Peyer's patch (tissue), 4 donors: Measurements from ENCODE around the gene DBNL. TPM values are rescaled to one million over a fixed set of nuclear protein-coding genes. Genes with fewer than 3 reads are reported as not detected.

ENCODE experiments used
- DNase-seq, 3 donors: peaks; one replicate each; pipeline ENCODE4 v3.0.0-alpha.2; 2017 to 2019
- H3K27ac ChIP-seq, 4 donors: fragments of 200-600 bp; sonication (generic); one replicate each; pipeline ENCODE4 v1.5.1; 2016 to 2019
- H3K27me3 ChIP-seq, 2 donors: fragments of 200-600 bp; sonication (generic); one replicate each; pipeline ENCODE4 v1.5.1; 2019
- H3K36me3 ChIP-seq, 3 donors: fragments of 200-600 bp; sonication (generic); one replicate each; pipeline ENCODE4 v1.5.1; 2016 to 2019
- H3K4me1 ChIP-seq, 4 donors: fragments of 200-600 bp; sonication (generic); one replicate each; pipeline ENCODE4 v1.5.1; 2016 to 2019
- H3K4me3 ChIP-seq, 4 donors: fragments of 200-600 bp; sonication (generic); 1 replicate in 3 of 4; 2 replicates in 1 of 4; pipeline ENCODE4 v1.5.1; 2016 to 2019; ENCODE audit warnings: mild to moderate bottlenecking in 1 of 4
- H3K9me3 ChIP-seq, 4 donors: fragments of 200-600 bp; sonication (generic); one replicate each; pipeline ENCODE4 v1.5.1; 2016 to 2019; ENCODE audit warnings: mild to moderate bottlenecking in 1 of 4
- CTCF ChIP-seq, 6 experiments: fragments of 450-650 bp in 4 of 6; fragments of 200-600 bp in 2 of 6; sonication (generic) in 1 of 6; IDR thresholded peaks; one replicate each; pipeline ENCODE4 v1.5.1; 2017 to 2019; ENCODE audit warnings: antibody characterized with exemption in 6 of 6, mild to moderate bottlenecking in 3 of 6, moderate library complexity in 1 of 6
- POLR2A ChIP-seq, 2 donors: fragments of 450-650 bp; IDR thresholded peaks; one replicate each; pipeline ENCODE4 v1.5.1; 2017; ENCODE audit warnings: antibody characterized with exemption in 2 of 2, mild to moderate bottlenecking in 2 of 2, moderate library complexity in 2 of 2
- total RNA-seq, 4 donors: library from RNA; depleted of rRNA; stranded (reverse); fragments of >200 nt; gene quantifications; one replicate each; pipeline ENCODE4 v1.1.0, GENCODE V29; 2016

DBNL gene
- total RNA-seq, 4 donors from 2014 or later: 100 to 303 (median 111) TPM

GRCh38 chr7:44066111-44066460, 21.6 kb downstream of the DBNL start:
- H3K27me3 ChIP-seq: no peaks in the 10 kb centered on the region
- no peak overlapping the region for H3K4me3 ChIP-seq
- no peak overlapping the region for H3K27ac ChIP-seq
- peaks cover 0 to 13% (median 0%) of the 10 kb centered on the region in 3 donors for H3K36me3 ChIP-seq
- H3K9me3 ChIP-seq: no peaks in the 10 kb centered on the region
- TF ChIP-seq CTCF (IDR thresholded peaks at IDR 0.05): no peak
- TF ChIP-seq POLR2A (IDR thresholded peaks at IDR 0.05): no peak
- peak in 1 of 3 donors; percentile 46 for DNase-seq
- H3K4me1 ChIP-seq: peaks cover 0 to 25% (median 18%) of the 10 kb centered on the region in 4 donors

DNA sequence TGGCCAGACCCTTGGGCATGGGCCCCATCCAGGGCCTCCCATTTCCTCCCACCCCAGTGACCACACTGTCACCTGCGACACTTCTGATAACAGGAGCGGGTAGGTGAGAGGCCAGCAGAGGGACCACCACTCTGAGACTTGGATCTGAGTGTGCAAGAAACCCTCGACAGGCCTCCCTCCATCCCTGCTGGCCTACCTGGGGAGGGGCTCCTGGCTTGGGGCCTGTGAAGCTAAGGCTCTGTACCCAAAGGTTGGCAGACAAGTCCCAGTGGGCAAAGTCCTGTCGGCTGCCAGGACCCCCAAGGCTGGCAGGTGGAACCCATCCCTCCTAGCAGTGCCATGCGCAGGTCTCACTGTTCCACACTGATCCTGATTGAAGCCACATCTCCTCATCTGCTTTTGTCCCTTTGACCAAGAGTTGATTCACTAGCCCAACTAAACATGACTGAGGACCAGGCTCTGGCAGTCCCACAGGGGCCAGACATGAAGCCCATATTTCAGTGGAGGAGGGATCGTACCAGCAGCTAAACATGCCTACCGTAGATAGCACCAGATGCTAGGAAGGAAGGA, 22.1 kb downstream of the DBNL start:
- peaks cover 0 to 8% (median 0%) of the 10 kb centered on the region in 3 donors for H3K36me3 ChIP-seq
- DNase-seq: peak in 2 of 3 donors; percentile 47 to 50
- no peaks in the 10 kb centered on the region for H3K9me3 ChIP-seq
- H3K27ac ChIP-seq: no peak overlapping the region
- no peak for TF ChIP-seq CTCF (IDR thresholded peaks at IDR 0.05)
- TF ChIP-seq POLR2A (IDR thresholded peaks at IDR 0.05): no peak
- no peak overlapping the region for H3K4me3 ChIP-seq
- no peaks in the 10 kb centered on the region for H3K27me3 ChIP-seq
- H3K4me1 ChIP-seq: peaks cover 0 to 27% (median 18%) of the 10 kb centered on the region in 4 donors

GRCh38 chr7:44067064-44067951, 22.8 kb downstream of the DBNL start:
- TF ChIP-seq POLR2A (IDR thresholded peaks at IDR 0.05) (peak in 1 of 2 donors; percentile 9), CTCF (IDR thresholded peaks at IDR 0.05) (no peak)
- Histone ChIP-seq H3K4me1 (peaks cover 0 to 35% (median 18%) of the 10 kb centered on the region in 4 donors), H3K4me3 (no peak overlapping the region), H3K36me3 (peaks cover 0 to under 1% (median 0%) of the 10 kb centered on the region in 3 donors), H3K9me3 (no peaks in the 10 kb centered on the region), H3K27me3 (no peaks in the 10 kb centered on the region), H3K27ac (no peak overlapping the region)
- DNase-seq: peak in 2 of 3 donors; percentile 47 to 48

DNA sequence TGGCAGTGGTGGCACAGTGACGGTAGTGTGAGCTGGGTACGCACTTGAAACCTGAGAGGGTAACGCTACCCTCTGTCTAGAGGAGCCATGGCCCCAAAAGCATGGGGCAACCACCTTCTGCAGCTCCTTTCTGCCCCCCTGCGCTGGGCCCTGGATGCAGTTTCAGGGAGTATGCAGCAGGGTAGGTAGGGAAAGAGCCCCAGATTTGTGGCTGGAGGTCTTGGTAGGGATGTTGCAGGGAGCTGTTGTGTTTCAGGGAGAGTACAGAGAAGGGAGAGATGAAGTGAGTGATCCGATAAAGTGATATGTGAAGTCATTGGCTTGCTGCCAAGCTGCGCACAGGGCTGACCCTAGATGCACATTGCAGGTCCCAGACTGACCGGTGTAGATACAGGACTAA, 23.6 kb downstream of the DBNL start:
- DNase-seq: peak in 1 of 3 donors; percentile 45
- Histone ChIP-seq H3K27me3 (no peaks in the 10 kb centered on the region), H3K36me3 (peaks cover 0 to 6% (median 0%) of the 10 kb centered on the region in 3 donors), H3K9me3 (no peaks in the 10 kb centered on the region), H3K4me1 (peaks cover 3 to 42% (median 19%) of the 10 kb centered on the region in 4 donors), H3K27ac (no peak overlapping the region), H3K4me3 (no peak overlapping the region)
- TF ChIP-seq CTCF (IDR thresholded peaks at IDR 0.05) (no peak), POLR2A (IDR thresholded peaks at IDR 0.05) (no peak)

DNA sequence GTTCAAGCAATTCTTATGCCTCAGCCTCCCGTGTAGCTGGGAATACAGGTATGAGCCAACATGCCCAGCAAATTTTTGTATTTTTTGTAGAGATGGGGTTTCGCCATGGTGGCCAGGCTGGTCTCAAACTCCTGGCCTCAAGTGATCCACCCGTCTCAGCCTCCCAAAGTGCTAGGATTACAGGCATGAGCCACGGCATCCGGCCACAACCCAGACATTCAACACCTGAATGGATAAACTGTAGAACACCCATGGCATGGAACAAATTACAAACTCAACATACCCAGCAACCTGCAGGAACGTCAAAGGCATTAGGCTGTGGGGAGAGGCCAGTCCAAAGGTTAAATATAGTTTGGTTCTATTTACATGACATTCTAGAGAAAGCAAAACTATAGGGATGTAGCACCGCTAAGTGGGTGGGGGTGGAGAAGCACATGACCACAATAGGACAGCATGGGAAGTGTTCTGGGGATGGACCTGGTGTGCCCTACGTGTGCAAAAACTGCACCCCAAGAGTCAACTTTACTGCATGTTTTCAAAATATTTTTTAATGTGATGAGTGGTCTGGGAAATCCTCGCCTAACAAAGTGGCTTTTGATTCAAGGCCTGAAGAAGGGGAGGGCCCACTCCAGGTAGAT, 27.3 kb downstream of the DBNL start:
- H3K27me3 ChIP-seq: no peaks in the 10 kb centered on the region
- no peak overlapping the region for H3K4me3 ChIP-seq
- TF ChIP-seq POLR2A (IDR thresholded peaks at IDR 0.05): no peak
- H3K4me1 ChIP-seq: peaks cover 7 to 34% (median 11%) of the 10 kb centered on the region in 4 donors
- peak overlapping the region in 2 of 4 donors; percentile 40 to 87 for H3K27ac ChIP-seq
- peak in 1 of 3 donors; percentile 28 for DNase-seq
- no peaks in the 10 kb centered on the region for H3K9me3 ChIP-seq
- H3K36me3 ChIP-seq: peaks cover 0 to 42% (median 0%) of the 10 kb centered on the region in 3 donors
